GM21786 (cell line): ENCODE results near the gene ACTR2.
"Not testable (repeated sequence)": the region's sequence is repeated elsewhere in the genome, so short reads cannot be mapped to it uniquely, and the experiment has no call there.

ENCODE experiments used
- ATAC-seq: cut with Tn5 transposase; IDR thresholded peaks from one replicate; pipeline ENCODE4 v1.9.1; 2021; ENCODE audit not compliant: unreplicated experiment

The ACTR2 gene

GRCh38 chr2:65228263-65228750 lies 676 bp downstream of the ACTR2 start:
- ATAC-seq: peak; percentile 29

GRCh38 chr2:65231121-65231520 lies 3.5 kb downstream of the ACTR2 start:
- ATAC-seq: no peak

DNA sequence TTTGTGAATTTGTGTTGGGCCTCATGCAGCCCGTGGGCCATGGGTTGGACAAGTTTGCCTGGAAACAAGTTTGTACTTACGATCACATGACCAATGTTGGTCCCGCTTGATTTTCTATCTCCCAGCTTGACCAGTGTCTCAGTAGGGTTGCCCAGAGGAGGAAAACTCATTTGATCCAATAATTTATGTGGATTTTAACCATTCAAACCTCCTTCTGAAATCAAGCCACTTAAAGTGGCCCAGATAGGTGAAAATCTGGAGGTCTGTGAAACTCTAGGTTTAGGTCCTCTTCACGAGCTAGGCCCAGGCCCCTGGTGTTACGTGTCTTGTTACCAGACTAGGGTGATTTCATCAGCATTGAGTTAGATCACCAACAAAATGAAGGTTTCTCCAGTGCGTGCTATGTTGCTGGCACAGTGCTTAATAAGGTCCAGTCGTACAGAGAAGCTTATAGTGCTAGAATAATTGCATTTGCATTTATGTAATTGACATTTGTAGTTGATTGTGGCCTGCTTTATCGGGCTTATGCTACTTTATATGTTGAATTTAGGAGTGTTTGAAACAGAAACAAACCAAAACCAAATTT lies 4.4 kb downstream of the ACTR2 start:
- no peak for ATAC-seq

DNA sequence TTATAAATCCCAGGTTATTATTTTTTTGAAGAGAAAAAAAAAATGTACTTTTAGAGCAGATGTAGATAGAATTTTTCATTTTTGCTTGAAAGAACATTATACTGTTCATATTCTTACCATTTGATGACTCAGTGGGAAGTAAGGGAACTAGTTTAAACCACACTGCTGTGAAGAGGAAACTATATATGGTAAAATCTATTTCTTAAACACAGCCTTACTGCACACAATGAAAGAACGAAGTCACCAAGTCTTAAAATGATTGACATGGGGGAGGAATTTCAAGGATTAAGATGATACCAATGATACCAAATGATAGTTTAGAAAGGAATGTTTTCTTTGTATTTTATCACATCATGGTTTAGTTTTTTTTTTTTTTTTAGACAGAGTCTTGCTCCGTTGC lies 5.0 kb downstream of the ACTR2 start:
- ATAC-seq: no peak

DNA sequence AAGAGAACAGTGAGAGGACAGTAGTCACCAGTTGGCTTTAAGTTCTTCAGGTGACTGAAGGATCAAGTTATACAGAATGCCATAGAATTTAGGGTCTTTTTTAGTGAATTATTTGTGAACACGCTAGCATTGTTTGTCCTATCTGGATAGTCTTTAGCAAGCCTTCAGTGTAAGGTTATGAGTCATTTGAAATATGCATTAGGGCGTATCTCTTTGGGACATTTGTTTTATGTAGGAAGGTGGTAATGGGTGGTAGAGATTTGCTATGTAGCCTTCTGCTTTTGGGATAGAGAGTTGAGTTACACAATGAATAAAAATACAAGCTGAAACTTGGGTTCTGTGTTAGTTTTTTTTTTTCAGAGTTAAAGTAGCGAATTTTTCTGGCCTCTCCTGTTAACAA lies 13.0 kb downstream of the ACTR2 start:
- no peak for ATAC-seq

DNA sequence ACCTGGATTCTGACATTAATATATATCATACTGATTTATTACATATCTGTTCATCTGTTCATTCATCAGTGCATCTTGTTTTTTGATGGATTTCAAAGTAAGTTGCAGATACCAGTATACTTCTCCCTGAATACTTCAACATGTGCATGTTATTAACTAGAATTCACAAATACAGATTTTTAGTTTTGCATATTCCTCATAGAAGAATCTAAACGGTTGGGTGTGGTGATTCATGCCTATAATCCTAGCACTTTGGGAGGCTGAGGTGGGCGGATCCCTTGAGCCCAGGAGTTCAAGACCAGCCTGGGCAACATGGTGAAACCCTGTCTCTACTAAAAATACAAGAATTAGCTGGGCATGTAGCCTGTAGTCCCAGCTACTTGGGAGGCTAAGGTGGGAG lies 16.8 kb downstream of the ACTR2 start:
- ATAC-seq: not testable (repeated sequence)

GRCh38 chr2:65252640-65253039 lies 25.0 kb downstream of the ACTR2 start:
- no peak for ATAC-seq

DNA sequence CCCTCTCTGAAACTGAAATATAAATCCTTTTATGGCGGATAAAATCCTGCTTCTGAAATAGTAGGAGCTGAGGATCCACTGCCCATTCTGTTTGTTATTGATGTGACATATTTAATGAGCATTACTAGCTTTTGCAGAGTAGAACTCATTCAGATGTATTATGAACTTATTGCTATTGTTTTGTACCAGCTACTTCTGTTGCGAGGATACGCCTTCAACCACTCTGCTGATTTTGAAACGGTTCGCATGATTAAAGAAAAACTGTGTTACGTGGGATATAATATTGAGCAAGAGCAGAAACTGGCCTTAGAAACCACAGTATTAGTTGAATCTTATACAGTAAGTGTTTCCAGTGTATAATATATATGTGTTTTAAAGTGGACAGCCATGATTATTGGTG lies 27.7 kb downstream of the ACTR2 start:
- no peak for ATAC-seq

DNA sequence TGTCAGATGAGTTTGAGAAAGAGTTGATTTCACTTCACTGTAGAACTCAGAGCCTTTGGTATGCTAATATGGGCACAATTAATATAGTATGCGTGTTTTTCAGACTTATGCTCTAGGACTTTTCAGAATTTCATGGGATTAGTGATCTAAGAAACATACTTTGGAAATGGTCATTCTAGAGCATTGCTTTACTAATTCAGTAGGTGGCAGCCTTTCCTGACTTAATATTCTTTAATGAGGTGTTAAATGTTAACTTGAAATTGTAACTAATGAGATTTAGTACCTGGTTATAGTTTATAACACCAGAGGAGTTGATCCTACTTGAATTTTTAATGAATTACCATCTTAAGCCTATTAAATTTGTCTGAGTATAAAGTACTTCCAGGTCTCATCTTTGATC lies 28.4 kb downstream of the ACTR2 start:
- ATAC-seq: no peak

DNA sequence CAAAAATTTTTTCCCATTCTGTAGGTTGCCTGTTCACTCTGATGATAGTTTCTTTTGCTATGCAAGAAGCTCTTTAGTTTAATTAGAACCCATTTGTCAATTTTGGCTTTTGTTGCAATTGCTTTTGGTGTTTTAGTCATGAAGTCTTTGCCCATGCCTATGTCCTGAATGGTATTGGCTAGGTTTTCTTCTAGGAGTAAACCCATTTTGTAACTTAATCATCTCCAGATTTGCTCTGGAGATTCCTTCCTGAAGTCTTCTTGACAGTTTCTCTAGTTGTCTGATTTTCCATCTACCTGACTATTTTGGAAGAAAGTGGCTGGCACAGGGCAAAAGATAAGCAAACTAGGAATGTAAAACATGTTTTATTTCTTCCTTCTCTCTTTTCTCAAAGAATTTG lies 30.2 kb downstream of the ACTR2 start:
- not testable (repeated sequence) for ATAC-seq

DNA sequence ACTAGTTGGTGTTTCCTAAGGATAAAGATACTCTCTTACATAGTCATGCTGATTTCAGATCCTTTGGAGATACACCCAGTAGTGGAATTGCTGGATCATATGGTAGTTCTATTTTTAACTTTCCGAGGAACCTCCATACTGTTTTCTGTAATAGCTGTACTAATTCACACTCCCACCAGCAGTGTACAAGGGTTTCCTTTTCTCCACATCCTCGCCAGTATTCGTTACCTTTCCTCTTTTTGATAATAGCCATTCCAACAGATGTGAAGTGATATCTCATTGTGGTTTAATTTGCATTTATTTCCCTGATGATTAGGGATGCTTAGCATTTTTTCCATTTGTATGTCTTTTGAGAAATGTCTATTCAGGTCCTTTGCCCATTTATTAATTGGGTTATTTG lies 34.0 kb downstream of the ACTR2 start:
- ATAC-seq: no peak

DNA sequence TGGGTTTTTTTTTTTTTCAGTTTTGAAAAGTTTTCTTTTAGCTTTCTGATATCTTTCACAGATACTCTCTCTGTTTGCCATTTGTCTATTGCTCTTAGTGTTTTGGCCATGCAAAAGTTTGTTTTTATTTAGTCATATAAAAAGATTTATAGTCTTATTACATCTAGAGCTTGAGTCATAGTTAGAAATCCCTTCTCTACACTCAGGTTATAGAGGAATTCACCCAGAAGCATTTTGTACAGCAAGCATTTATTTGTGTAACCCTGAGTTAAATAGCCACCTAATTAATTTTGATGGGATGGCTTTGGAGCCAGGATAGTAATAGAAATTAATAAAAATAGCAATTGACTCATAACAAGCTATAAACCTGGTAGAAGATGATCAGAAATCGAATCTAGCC lies 35.6 kb downstream of the ACTR2 start:
- ATAC-seq: no peak

GRCh38 chr2:65263986-65264385 lies 36.4 kb downstream of the ACTR2 start:
- no peak for ATAC-seq

DNA sequence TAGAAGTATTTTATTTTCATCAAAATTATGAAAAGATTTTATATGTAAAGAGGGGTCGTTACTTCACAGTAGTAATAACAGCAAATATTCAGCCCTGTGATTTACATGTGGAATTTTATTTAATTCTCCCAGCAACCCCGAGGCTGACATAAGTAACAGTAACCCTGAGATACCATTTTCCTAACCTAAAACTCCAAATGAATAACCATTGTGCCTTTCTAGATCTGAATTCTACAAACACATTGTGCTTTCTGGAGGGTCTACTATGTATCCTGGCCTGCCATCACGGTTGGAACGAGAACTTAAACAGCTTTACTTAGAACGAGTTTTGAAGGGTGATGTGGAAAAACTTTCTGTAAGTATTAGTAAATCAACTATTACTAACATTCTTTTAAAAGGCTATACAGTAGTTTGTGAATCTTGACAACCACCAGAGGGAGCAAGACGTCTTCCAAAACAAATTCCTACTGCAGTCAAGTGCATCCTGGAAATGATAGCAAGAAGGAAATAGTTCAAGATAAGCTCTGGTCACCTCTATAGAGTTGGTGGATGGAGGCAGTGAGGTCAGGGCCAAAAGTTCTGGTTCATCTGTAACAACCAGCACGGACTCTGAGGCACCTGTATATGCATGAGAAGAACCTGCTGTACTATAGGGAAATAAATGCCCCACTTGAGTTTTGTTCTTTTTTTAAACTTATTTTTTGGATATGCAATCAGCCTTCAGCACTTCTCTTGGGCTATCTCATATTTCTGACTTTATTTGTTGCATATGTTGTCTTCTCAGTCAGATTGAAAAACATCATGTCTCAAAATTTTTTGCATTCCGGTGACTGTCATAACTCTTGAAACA lies 37.4 kb downstream of the ACTR2 start:
- no peak for ATAC-seq

- ATAC-seq: no peak
These were observed 38.0 kb downstream of the ACTR2 start for GRCh38 chr2:65265671-65266045.

GRCh38 chr2:65267008-65267407 lies 39.4 kb downstream of the ACTR2 start:
- ATAC-seq: no peak

- no peak for ATAC-seq
These were observed 41.3 kb downstream of the ACTR2 start for GRCh38 chr2:65268957-65269356.

- ATAC-seq: no peak
These were observed 45.7 kb downstream of the ACTR2 start for GRCh38 chr2:65273344-65273743.

DNA sequence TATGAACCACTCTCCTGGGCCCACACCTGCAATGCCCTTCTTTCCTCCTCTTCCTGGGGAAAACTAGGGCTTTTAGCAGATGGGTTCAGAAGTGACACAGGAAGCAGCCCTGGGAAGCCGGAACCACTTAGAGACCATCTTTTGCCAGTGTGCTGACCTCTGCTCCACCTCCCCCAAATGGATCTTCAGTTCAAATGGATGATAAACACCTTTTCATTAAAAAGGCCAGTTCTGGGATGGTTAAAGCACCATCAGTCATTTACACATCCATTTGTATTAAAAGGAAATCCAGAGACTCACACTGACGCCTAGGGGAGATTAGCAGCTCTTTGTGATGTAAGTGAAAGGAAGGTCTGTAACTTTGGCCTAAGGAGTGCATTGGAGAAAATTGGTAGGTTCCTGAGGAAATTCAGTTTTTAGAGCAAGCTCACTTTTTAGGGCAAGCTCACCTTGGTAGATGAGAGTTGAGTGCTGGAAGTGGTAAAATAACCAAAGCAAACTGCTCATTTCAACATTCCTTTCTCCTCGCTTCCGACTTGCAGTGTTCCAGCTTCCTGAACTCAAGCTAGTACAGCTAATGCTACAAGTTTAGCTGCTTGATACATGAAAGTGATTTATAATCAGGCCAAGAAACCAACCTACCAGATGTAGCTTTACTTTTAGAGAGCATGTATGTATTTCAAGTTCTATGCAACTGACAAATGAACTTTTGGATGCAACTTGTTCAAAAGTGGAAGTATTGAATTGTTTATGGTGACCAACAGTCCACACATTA lies 47.7 kb downstream of the ACTR2 start:
- no peak for ATAC-seq

- ATAC-seq: no peak
These were observed 49.0 kb downstream of the ACTR2 start for GRCh38 chr2:65276609-65277008.

DNA sequence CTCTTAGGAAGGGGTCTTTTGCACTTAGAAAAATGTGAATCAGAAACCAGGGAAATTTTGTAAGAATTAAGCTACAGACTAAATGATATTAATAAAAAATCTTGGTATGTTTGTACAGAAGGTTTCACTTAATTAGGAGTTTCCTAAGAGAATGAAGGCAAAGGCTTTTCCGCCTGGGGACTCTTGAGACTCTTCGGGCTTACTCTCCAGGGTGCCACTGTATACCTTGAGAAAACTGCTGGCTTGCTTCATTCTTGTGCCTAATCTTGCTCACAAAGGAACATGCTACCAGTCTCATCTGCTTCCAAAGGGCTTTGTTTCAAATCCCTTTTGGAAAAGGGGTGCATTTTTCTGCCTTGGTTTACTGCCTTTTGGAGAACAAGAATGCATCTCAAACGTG lies 49.5 kb downstream of the ACTR2 start:
- no peak for ATAC-seq
